Cardiac muscle cell (in vitro differentiated cells and primary cell): Measurements from ENCODE around the gene INSIG1. TPM values are rescaled to one million over a fixed set of nuclear protein-coding genes. Genes with fewer than 3 reads are reported as not detected.
A peak's percentile ranks its signal among the peaks of the same experiment; 100 is the strongest.

Experiments used
- DNase-seq, 2 donors: peaks; one replicate each; pipeline versions ENCODE4 v3.0.0 to v3.0.0-alpha.2; 2010 to 2017; ENCODE audit warnings: low read depth in 1 of 2, low spot score in 1 of 2
- H3K27ac ChIP-seq: fragments of 200-600 bp; sonication (generic); 2 replicates; pipeline ENCODE4 v1.5.1; 2016
- H3K27me3 ChIP-seq: fragments of 200-600 bp; sonication (generic); 2 replicates; pipeline ENCODE4 v1.6.0; 2016; ENCODE audit warnings: control low read depth
- H3K36me3 ChIP-seq: fragments of 200-600 bp; sonication (generic); 2 replicates; pipeline ENCODE4 v1.5.1; 2016; ENCODE audit warnings: control low read depth
- H3K4me1 ChIP-seq: fragments of 200-600 bp; sonication (generic); 2 replicates; pipeline ENCODE4 v1.8.1; 2017; ENCODE audit warnings: low read depth, mild to moderate bottlenecking, mixed run types
- H3K4me3 ChIP-seq: fragments of 200-600 bp; sonication (generic); 2 replicates; pipeline ENCODE4 v1.5.1; 2016; ENCODE audit warnings: mild to moderate bottlenecking
- H3K9me3 ChIP-seq: fragments of 200-600 bp; sonication (generic); 2 replicates; pipeline ENCODE4 v1.5.1; 2017; ENCODE audit warnings: low read depth, mild to moderate bottlenecking, control low read depth
- polyA plus RNA-seq: library from polyadenylated mRNA; unstranded; fragments of >200 nt; fragmentation: Nextera tagmentation; extraction: Ambion mirVana; gene quantifications from 2 replicates; pipeline ENCODE4 v1.2.1, GENCODE V29; 2016
- total RNA-seq: library from RNA; depleted of rRNA; stranded (reverse); fragments of >200 nt; gene quantifications from 2 replicates; pipeline ENCODE4 v1.2.3, GENCODE V29; 2016
- TF ChIP-seq, protein P1 (sequence below): IDR thresholded peaks from 2 replicates; pipeline ENCODE4 v1.5.1; 2012; ENCODE audit warnings: low read depth, mild to moderate bottlenecking, low read length

The INSIG1 gene
- total and polyA plus RNA-seq, 2 experiments from 2014 or later: 76.3 to 103 TPM

DNA sequence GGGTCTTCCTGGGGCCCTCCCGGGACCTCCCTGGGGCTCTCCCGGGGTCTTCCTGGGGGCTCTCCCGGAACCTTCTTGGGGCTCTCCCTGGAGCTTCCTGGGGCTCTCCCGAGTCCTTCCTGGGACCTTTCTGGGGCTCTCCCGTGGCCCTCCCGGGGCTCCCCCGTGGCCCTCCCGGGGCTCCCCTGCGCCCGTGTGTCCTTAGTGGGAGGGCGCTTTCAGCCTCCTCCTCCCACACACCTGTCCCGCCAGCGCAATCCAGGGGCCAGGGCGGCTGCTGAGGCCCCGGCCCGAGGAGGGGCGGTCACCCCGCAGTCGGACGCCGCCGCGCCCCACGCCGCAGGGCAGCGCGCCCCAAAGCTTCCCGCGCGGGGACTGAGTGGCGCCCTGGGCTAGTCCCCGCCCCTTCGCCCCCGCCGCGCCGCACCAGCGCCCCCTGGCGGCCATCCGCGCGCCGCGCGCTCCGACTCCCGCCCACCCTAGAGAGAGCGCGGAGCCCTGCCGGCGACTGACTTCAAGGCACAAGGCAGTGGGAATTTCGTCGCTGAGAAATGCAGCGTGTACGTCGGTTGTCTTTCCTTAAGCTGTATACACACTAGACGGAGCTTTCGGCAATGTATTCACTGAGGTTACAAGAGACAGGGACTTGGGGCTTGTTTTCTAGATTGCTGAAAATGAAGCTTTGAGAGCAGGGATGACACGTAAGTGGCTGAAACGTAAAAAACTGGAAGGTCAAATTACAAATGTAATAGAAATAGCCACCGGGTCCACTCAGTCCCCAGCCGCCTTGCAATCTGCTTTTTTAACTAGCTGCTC is 47.1 kb downstream of the INSIG1 start:
- H3K4me3 ChIP-seq: peak overlapping the region; percentile 26

DNA sequence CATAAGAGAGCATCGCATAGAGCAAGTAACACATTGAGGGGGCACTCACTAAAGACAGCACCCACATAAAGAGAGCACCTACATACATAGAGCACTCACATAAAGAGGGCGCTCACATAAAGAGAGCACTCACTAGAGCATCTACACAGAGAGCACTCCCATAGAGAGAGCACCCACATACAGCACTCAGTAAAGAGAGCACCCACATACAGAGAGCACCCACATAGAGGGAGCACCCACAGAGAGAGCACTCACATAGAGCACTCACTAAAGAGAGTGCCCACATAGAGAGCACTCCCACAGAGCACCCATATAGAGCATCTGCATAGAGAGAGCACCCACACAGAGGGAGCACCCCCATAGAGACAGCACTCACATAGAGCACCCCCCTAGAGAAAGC is 47.8 kb downstream of the INSIG1 start:
- Histone ChIP-seq H3K36me3 (no peaks in the 10 kb centered on the region), H3K9me3 (no peaks in the 10 kb centered on the region), H3K4me1 (no peaks in the 10 kb centered on the region), H3K4me3 (no peak overlapping the region), H3K27me3 (peaks cover 29% of the 10 kb centered on the region), H3K27ac (no peak overlapping the region)
- TF ChIP-seq, protein P1, sequence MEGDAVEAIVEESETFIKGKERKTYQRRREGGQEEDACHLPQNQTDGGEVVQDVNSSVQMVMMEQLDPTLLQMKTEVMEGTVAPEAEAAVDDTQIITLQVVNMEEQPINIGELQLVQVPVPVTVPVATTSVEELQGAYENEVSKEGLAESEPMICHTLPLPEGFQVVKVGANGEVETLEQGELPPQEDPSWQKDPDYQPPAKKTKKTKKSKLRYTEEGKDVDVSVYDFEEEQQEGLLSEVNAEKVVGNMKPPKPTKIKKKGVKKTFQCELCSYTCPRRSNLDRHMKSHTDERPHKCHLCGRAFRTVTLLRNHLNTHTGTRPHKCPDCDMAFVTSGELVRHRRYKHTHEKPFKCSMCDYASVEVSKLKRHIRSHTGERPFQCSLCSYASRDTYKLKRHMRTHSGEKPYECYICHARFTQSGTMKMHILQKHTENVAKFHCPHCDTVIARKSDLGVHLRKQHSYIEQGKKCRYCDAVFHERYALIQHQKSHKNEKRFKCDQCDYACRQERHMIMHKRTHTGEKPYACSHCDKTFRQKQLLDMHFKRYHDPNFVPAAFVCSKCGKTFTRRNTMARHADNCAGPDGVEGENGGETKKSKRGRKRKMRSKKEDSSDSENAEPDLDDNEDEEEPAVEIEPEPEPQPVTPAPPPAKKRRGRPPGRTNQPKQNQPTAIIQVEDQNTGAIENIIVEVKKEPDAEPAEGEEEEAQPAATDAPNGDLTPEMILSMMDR: no peak
- DNase-seq: no peak

More for the DNA sequence above, 47.1 kb downstream of the INSIG1 start:
- no peaks in the 10 kb centered on the region for H3K36me3 ChIP-seq
- TF ChIP-seq, protein P1: peak; percentile 68
- no peaks in the 10 kb centered on the region for H3K9me3 ChIP-seq
- DNase-seq: peak; percentile 70 to 82
- H3K4me1 ChIP-seq: no peaks in the 10 kb centered on the region
- no peak overlapping the region for H3K27ac ChIP-seq
- peaks cover 27% of the 10 kb centered on the region for H3K27me3 ChIP-seq

DNA sequence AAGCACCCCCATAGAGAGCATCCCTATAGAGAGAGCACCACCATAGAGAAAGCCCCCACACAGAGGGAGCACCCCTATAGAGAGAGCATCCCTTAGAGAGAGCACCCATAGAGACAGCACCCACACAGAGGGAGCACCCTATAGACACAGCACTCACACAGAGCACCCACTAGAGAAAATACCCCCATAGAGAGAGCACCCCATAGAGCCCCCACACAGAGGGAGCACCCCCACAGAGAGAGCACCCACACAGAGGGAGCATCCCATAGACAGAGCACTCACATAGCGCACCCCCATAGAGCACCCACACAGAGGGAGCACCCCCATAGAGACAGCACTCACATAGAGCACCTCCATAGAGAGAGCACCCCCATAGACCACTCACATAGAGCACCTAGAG is 48.6 kb downstream of the INSIG1 start:
- Histone ChIP-seq H3K4me3 (no peak overlapping the region), H3K36me3 (no peaks in the 10 kb centered on the region), H3K4me1 (no peaks in the 10 kb centered on the region), H3K9me3 (no peaks in the 10 kb centered on the region), H3K27ac (no peak overlapping the region), H3K27me3 (peaks cover 29% of the 10 kb centered on the region)
- DNase-seq: no peak
- TF ChIP-seq, protein P1: no peak

DNA sequence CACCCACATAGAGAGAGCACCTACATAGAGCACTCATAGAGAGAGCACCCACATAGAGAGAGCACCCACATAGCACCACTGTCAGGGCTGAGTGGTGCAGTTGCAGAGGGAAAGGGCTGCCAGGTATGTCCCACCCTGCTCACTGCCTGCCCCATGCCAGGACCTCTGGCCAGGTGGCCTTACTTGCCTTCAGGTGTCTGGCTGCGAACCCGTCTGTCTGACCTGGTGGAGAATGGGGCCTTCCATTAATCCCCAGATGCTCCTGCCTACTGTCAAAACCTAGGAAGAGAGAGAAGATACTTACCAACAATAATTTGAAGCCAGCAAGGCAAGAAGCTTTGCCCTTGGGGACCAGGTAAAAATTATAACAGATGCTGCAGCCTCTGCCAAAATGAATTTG is 51.1 kb downstream of the INSIG1 start:
- no peak overlapping the region for H3K27ac ChIP-seq
- no peaks in the 10 kb centered on the region for H3K4me1 ChIP-seq
- H3K36me3 ChIP-seq: no peaks in the 10 kb centered on the region
- H3K27me3 ChIP-seq: peaks cover 36% of the 10 kb centered on the region
- TF ChIP-seq, protein P1: no peak
- no peak for DNase-seq
- no peaks in the 10 kb centered on the region for H3K9me3 ChIP-seq
- H3K4me3 ChIP-seq: no peak overlapping the region

DNA sequence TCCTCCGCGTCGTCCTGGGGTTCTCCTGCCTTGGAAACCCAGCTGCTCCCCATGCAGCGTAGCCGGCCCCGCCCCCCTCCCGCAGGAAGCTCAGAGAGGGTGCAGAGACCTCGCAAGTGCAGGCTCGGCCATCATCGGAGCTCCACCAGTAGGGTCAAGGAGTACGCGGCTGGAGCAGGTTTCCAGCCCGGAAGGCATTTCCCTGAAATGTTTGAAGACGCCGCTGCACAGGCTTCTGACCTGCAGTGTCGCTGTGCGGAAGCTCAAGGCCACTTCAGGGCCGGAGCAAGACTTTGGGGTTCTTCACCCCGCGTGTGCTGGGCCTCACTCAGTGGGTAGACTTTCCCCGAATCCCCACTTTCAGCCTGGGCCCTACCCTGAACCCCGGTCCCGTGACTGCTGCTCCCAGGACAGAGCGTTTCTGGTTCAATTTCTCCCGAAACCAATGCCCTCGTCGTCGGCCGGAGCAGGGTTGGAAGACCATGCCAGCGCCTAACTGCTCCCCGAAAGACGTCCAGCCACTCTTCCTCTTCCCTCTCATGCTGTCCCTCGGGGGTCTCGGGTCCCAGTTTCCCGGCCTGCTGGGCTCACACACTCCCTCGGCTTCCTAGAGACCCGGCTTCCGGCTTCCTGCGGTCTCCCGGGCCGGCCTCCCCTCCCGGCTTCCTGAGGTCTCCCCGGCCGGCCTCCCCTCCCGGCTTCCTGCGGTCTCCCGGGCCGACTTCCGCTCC is 52.1 kb downstream of the INSIG1 start:
- TF ChIP-seq, protein P1: no peak
- DNase-seq: no peak
- Histone ChIP-seq H3K4me3 (no peak overlapping the region), H3K27me3 (peaks cover 36% of the 10 kb centered on the region), H3K27ac (no peak overlapping the region), H3K9me3 (no peaks in the 10 kb centered on the region), H3K36me3 (no peaks in the 10 kb centered on the region), H3K4me1 (no peaks in the 10 kb centered on the region)
